Esophagus squamous epithelium (tissue), 5 donors: ENCODE measurements around the gene NPDC1. TPM values are rescaled to one million over a fixed set of nuclear protein-coding genes. Genes with fewer than 3 reads are reported as not detected.
A peak's percentile ranks its signal among the peaks of the same experiment; 100 is the strongest.

ENCODE experiments used
- DNase-seq: peaks from one replicate; lab custom pipeline; 2025; lab: John Stamatoyannopoulos, UW
- H3K27ac ChIP-seq, 4 donors: fragments of 200-600 bp; sonication (generic); one replicate each; pipeline ENCODE4 v1.5.1; 2016 to 2019; ENCODE audit warnings: mild to moderate bottlenecking in 1 of 4
- H3K27me3 ChIP-seq, 4 donors: fragments of 200-600 bp; sonication (generic); 1 replicate in 3 of 4; 2 replicates in 1 of 4; pipeline versions ENCODE4 v1.5.1 to v1.6.0; 2017 to 2021; ENCODE audit warnings: antibody characterized with exemption in 1 of 4
- H3K36me3 ChIP-seq, 3 donors: fragments of 200-600 bp; sonication (generic); one replicate each; pipeline ENCODE4 v1.5.1; 2016 to 2019
- H3K4me1 ChIP-seq, 3 donors: fragments of 200-600 bp; sonication (generic); one replicate each; pipeline ENCODE4 v1.5.1; 2017 to 2019
- H3K4me3 ChIP-seq, 4 donors: fragments of 200-600 bp; sonication (generic); 1 replicate in 3 of 4; 2 replicates in 1 of 4; pipeline ENCODE4 v1.5.1; 2016 to 2019; ENCODE audit warnings: mild to moderate bottlenecking in 2 of 4, moderate library complexity in 1 of 4
- H3K9me3 ChIP-seq, 3 donors: fragments of 200-600 bp; sonication (generic); one replicate each; pipeline ENCODE4 v1.5.1; 2016 to 2019
- CTCF ChIP-seq, 6 experiments: fragments of 450-650 bp in 4 of 6; fragments of 200-600 bp in 2 of 6; sonication (generic) in 2 of 6; IDR thresholded peaks; one replicate each; pipeline ENCODE4 v1.5.1; 2016 to 2019; ENCODE audit warnings: antibody characterized with exemption in 6 of 6, mild to moderate bottlenecking in 4 of 6, moderate library complexity in 4 of 6
- POLR2A ChIP-seq, 4 donors: fragments of 450-650 bp; IDR thresholded peaks; one replicate each; pipeline ENCODE4 v1.6.1; 2017; ENCODE audit warnings: antibody characterized with exemption in 4 of 4, mild to moderate bottlenecking in 4 of 4, moderate library complexity in 3 of 4
- WGBS, 2 donors: methylation state at CpG; one replicate each; pipeline ENCODE4 v1.1.5; 2018; 5-methylcytosine and 5-hydroxymethylcytosine counted together
- intact Hi-C: fragments of 100-400 bp; cut with DNase I; formaldehyde crosslinking; loops from one replicate; pipeline ENCODE4 v1.15.0; 2022
- total RNA-seq, 4 donors: library from RNA; depleted of rRNA; stranded (reverse); fragments of >200 nt; gene quantifications; one replicate each; pipeline ENCODE4 v1.1.0, GENCODE V29; 2016
- donor health status: DM: yes; HTN: yes; CAD: no.

NPDC1 gene
- total RNA-seq, 4 donors from 2014 or later, result 11.9 to 45.2 (median 20.3) TPM

- peaks cover 4 to 44% (median 5%) of the 10 kb centered on the region in 3 donors for H3K36me3 ChIP-seq
- no peaks in the 10 kb centered on the region for H3K9me3 ChIP-seq
- 0 to 10% methylated on average over 1 to 2 of the region's 101 CpGs for WGBS, 2 donors
- H3K4me1 ChIP-seq, result peaks cover 50 to 75% (median 53%) of the 10 kb centered on the region in 3 donors
- peak; percentile 94 for DNase-seq
- peak within 1 kb of the TSS; percentile 69 to 93 (median 84) for H3K4me3 ChIP-seq
- H3K27me3 ChIP-seq, result no peaks in the 10 kb centered on the region
- peak within 1 kb of the TSS; percentile 90 to 99 (median 98) for H3K27ac ChIP-seq
- TF ChIP-seq CTCF (IDR thresholded peaks at IDR 0.05) (peak in 2 of 6 experiments; percentile 4 to 56), POLR2A (IDR thresholded peaks at IDR 0.05) (peak in 3 of 4 donors; percentile 71 to 89 (median 85))
- intact Hi-C loops, result no loop called here
Measured at GRCh38 chr9:137086531-137087408, 40.8 kb upstream of the NPDC1 start, which contains the start of gene MAN1B1. Gene MAN1B1, plus strand, starts transcription at chr9:137086985. Its CDS starts 15 bp downstream, at chr9:137087000.

GRCh38 chr9:137085920-137086530, 40.0 kb upstream of the NPDC1 start:
- no peak for DNase-seq
- Histone ChIP-seq H3K4me3 (peak overlapping the region; percentile 69 to 93 (median 84)), H3K4me1 (peaks cover 50 to 75% (median 53%) of the 10 kb centered on the region in 3 donors), H3K36me3 (peaks cover 4 to 46% (median 5%) of the 10 kb centered on the region in 3 donors), H3K27ac (peak overlapping the region; percentile 90 to 99 (median 98)), H3K27me3 (no peaks in the 10 kb centered on the region), H3K9me3 (no peaks in the 10 kb centered on the region)
- intact Hi-C loops, result no loop called here
- WGBS, 2 donors, result 0% methylated on average over 8 to 9 of the region's 58 CpGs
- TF ChIP-seq CTCF (IDR thresholded peaks at IDR 0.05) (no peak), POLR2A (IDR thresholded peaks at IDR 0.05) (no peak)

GRCh38 chr9:137084526-137084925, 38.5 kb upstream of the NPDC1 start:
- intact Hi-C loops, result no loop called here
- no peak for TF ChIP-seq CTCF (IDR thresholded peaks at IDR 0.05)
- no peak for TF ChIP-seq POLR2A (IDR thresholded peaks at IDR 0.05)
- no peak for DNase-seq
- Histone ChIP-seq H3K4me1 (peaks cover 49 to 70% (median 51%) of the 10 kb centered on the region in 3 donors), H3K9me3 (no peaks in the 10 kb centered on the region), H3K27ac (peak overlapping the region; percentile 80 to 99 (median 88)), H3K27me3 (no peaks in the 10 kb centered on the region), H3K4me3 (no peak overlapping the region), H3K36me3 (peaks cover 7 to 46% (median 7%) of the 10 kb centered on the region in 3 donors)
- 52% methylated on average over 7 of the region's 9 CpGs; no CpG with 5 or more reads in 1 of the 2 donors for WGBS, 2 donors

GRCh38 chr9:137083394-137084004, 37.5 kb upstream of the NPDC1 start:
- DNase-seq, result no peak
- Histone ChIP-seq H3K27me3 (no peaks in the 10 kb centered on the region), H3K36me3 (peaks cover 7 to 48% (median 9%) of the 10 kb centered on the region in 3 donors), H3K9me3 (no peaks in the 10 kb centered on the region), H3K27ac (peak overlapping the region; percentile 80 to 99 (median 88)), H3K4me1 (peaks cover 45 to 70% (median 48%) of the 10 kb centered on the region in 3 donors), H3K4me3 (no peak overlapping the region)
- peak in 1 of 4 donors; percentile 42 for TF ChIP-seq POLR2A (IDR thresholded peaks at IDR 0.05)
- no peak for TF ChIP-seq CTCF (IDR thresholded peaks at IDR 0.05)
- intact Hi-C loops, result no loop called here
- 13 to 30% methylated on average over 6 to 12 of the region's 12 CpGs for WGBS, 2 donors
